ENCODE data around the gene DFFA.
A peak's percentile ranks its signal among the peaks of the same experiment; 100 is the strongest.

The DFFA gene

GRCh38 chr1:10437052-10437451 is 35.3 kb downstream of the DFFA start:
- no peak overlapping the region for H3K4me3 ChIP-seq (ENCODE audit: low read depth, low read length)
- DNase-seq (ENCODE audit: low read depth): no peak
- no peak for TF ChIP-seq CTCF (conservative IDR thresholded peaks at IDR 0.05; ENCODE audit: low read depth, low read length)

GRCh38 chr1:10434590-10434989 is 37.7 kb downstream of the DFFA start:
- DNase-seq (ENCODE audit: low read depth): no peak
- no peak overlapping the region for H3K4me3 ChIP-seq (ENCODE audit: low read depth, low read length)
- TF ChIP-seq CTCF (conservative IDR thresholded peaks at IDR 0.05; ENCODE audit: low read depth, low read length): no peak

GRCh38 chr1:10433790-10434189 is 38.5 kb downstream of the DFFA start:
- H3K4me3 ChIP-seq (ENCODE audit: low read depth, low read length): no peak overlapping the region
- no peak for DNase-seq (ENCODE audit: low read depth)
- TF ChIP-seq CTCF (conservative IDR thresholded peaks at IDR 0.05; ENCODE audit: low read depth, low read length): no peak

- DNase-seq (ENCODE audit: low read depth): no peak
- TF ChIP-seq CTCF (conservative IDR thresholded peaks at IDR 0.05; ENCODE audit: low read depth, low read length): no peak
- H3K4me3 ChIP-seq (ENCODE audit: low read depth, low read length): no peak overlapping the region
Measured at GRCh38 chr1:10432910-10433700, 39.2 kb downstream of the DFFA start.

- TF ChIP-seq CTCF (conservative IDR thresholded peaks at IDR 0.05; ENCODE audit: low read depth, low read length): no peak
- peak; percentile 33 for DNase-seq (ENCODE audit: low read depth)
- H3K4me3 ChIP-seq (ENCODE audit: low read depth, low read length): peak overlapping the region; percentile 91
Measured at GRCh38 chr1:10431070-10431730, 41.1 kb downstream of the DFFA start.

- peak; percentile 92 for DNase-seq (ENCODE audit: low read depth)
- H3K4me3 ChIP-seq (ENCODE audit: low read depth, low read length): peak within 1 kb of the TSS; percentile 91
- TF ChIP-seq CTCF (conservative IDR thresholded peaks at IDR 0.05; ENCODE audit: low read depth, low read length): peak; percentile 71
Measured at GRCh38 chr1:10430216-10431069, 41.9 kb downstream of the DFFA start, which contains the start of gene CENPS. Gene CENPS, plus strand, starts transcription at chr1:10430433. Its CDS starts 85 bp downstream, at chr1:10430518.
